GM21360 (cell line): ENCODE measurements around the gene C14orf132.

Experiments used
- ATAC-seq: cut with Tn5 transposase; IDR thresholded peaks from one replicate; pipeline ENCODE4 v1.9.1; 2021; ENCODE audit warnings: mild to moderate bottlenecking, moderate library complexity; ENCODE audit not compliant: unreplicated experiment

The C14orf132 gene

DNA sequence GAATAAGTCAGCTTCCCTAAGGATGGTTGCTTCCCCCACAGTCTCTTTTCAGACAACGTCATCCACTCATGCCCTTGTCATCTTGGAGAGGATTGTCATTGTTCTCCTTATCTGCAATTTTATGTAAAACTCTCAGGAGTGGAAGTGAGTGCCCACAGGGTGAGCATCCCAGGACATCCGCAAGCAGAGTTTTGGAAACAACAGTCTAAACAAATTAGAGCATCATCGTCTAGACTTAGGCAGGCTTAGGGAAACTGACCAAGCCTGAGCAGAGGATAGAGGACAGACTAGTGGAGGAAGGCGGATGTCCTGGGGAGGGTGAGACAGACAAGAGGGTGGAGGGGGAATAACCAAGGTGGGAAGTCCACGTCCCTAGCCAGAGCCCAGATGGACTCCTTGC lies 101.8 kb downstream of the C14orf132 start:
- no peak for ATAC-seq
